Measurements from ENCODE around the gene POLA1.

DNA sequence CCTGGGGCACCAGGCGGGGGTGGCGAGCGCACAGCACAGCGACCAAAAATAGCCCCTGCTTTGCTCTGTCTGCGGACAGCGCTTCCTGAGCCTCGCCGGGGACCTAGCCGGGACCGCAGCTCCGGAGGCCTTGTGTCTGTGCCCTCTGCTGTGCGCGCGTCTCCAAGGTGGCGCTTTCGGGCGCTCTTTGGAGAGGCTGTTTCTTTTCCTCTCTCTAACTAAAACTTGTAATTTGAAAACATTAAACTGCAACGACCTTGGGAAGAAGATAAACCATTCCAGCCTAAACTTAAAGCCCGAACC, 318.7 kb downstream of the POLA1 start:
- no peak for TF ChIP-seq SUZ12 (IDR thresholded peaks at IDR 0.05; ENCODE audit: extremely low read depth, insufficient read depth, insufficient read length)
- no peak for TF ChIP-seq ZNF274 (IDR thresholded peaks at IDR 0.05; ENCODE audit: low read depth, low read length)

All from NT2/D1 (cell line).